ENCODE results near the gene TMPO.

TMPO gene, protein sequence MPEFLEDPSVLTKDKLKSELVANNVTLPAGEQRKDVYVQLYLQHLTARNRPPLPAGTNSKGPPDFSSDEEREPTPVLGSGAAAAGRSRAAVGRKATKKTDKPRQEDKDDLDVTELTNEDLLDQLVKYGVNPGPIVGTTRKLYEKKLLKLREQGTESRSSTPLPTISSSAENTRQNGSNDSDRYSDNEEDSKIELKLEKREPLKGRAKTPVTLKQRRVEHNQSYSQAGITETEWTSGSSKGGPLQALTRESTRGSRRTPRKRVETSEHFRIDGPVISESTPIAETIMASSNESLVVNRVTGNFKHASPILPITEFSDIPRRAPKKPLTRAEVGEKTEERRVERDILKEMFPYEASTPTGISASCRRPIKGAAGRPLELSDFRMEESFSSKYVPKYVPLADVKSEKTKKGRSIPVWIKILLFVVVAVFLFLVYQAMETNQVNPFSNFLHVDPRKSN

DNA sequence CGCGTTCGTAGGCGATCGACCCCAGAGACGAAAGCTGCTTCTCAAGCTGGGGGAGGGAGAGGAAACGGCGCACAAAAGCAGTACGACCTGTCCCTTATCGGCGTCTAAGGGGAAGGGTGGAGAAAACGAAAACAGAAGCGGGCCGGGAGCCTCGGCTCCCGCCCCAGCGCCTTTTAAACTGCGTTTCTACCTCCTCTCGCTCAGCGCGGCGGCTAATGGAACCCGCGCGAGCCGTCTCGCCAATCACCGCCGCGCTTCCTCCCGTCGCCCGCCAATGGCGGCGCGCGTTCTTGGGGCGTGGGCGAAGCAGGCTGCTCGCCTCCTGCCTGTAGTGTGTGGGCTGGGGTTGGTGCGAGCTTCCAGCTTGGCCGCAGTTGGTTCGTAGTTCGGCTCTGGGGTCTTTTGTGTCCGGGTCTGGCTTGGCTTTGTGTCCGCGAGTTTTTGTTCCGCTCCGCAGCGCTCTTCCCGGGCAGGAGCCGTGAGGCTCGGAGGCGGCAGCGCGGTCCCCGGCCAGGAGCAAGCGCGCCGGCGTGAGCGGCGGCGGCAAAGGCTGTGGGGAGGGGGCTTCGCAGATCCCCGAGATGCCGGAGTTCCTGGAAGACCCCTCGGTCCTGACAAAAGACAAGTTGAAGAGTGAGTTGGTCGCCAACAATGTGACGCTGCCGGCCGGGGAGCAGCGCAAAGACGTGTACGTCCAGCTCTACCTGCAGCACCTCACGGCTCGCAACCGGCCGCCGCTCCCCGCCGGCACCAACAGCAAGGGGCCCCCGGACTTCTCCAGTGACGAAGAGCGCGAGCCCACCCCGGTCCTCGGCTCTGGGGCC lies at the start of gene TMPO:
Gene TMPO, plus strand, starts transcription at position 304 of the 824 bp plus-strand sequence. Its CDS starts 278 bp downstream, at position 582.
- Histone ChIP-seq H3K27me3 (ENCODE audit: control insufficient read depth in 5 of 5, insufficient read depth in 4 of 5, low read length in 5 of 5) (no peaks in the 10 kb centered on the region), H3K27ac (ENCODE audit: low read depth, low read length) (peak within 1 kb of the TSS; percentile 85), H3K4me1 (ENCODE audit: control insufficient read depth in 5 of 5, insufficient read depth in 5 of 5, low read length in 5 of 5) (peaks cover 2 to 30% (median 22%) of the 10 kb centered on the region in 5 donors), H3K4me3 (ENCODE audit: low read depth in 1 of 5, low read length in 5 of 5) (peak within 1 kb of the TSS; percentile 93 to 99 (median 97)), H3K36me3 (ENCODE audit: control insufficient read depth in 5 of 5, insufficient read depth in 5 of 5, low read length in 5 of 5) (no peaks in the 10 kb centered on the region), H3K9ac (ENCODE audit: low read length in 5 of 5) (peak within 1 kb of the TSS; percentile 77 to 97 (median 96)), H3K9me3 (ENCODE audit: control insufficient read depth in 5 of 5, low read length in 5 of 5) (no peaks in the 10 kb centered on the region)

DNA sequence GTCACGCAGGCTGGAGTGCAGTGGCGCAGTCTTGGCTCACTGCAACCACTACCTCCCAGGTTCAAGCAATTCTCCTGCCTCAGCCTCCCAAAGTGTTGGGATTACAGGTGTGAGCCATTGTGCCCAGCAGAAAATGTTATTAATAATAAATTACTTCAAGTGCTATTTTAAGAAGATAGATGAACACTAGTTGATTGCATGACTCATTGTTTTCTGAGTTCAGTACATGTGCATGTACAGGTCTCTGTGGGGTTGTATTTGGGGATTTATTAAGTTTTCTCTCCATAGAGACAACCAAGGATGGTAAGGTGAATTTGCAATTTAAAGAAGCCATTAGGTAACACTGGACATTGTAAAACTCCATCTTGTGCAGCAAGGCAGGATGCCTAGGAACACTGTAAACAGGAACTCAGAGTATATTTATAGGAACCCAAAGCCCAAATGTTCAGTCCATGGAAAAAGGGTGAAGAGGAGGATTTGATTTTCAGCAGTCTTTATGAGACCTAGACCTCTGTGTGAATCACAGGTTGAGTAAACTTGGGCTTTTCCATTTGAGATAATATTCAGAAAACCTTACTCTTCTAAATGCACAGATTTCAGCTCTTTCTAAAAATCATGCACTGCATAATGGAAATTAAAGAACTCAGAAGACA lies 49.3 kb upstream of the TMPO start:
- Histone ChIP-seq H3K27me3 (ENCODE audit: control insufficient read depth in 5 of 5, insufficient read depth in 4 of 5, low read length in 5 of 5) (no peaks in the 10 kb centered on the region), H3K4me3 (ENCODE audit: low read depth in 1 of 5, low read length in 5 of 5) (no peak overlapping the region), H3K9me3 (ENCODE audit: control insufficient read depth in 5 of 5, low read length in 5 of 5) (no peaks in the 10 kb centered on the region), H3K9ac (ENCODE audit: low read length in 5 of 5) (no peak overlapping the region), H3K4me1 (ENCODE audit: control insufficient read depth in 5 of 5, insufficient read depth in 5 of 5, low read length in 5 of 5) (no peaks in the 10 kb centered on the region), H3K36me3 (ENCODE audit: control insufficient read depth in 5 of 5, insufficient read depth in 5 of 5, low read length in 5 of 5) (no peaks in the 10 kb centered on the region), H3K27ac (ENCODE audit: low read depth, low read length) (no peak overlapping the region)

DNA sequence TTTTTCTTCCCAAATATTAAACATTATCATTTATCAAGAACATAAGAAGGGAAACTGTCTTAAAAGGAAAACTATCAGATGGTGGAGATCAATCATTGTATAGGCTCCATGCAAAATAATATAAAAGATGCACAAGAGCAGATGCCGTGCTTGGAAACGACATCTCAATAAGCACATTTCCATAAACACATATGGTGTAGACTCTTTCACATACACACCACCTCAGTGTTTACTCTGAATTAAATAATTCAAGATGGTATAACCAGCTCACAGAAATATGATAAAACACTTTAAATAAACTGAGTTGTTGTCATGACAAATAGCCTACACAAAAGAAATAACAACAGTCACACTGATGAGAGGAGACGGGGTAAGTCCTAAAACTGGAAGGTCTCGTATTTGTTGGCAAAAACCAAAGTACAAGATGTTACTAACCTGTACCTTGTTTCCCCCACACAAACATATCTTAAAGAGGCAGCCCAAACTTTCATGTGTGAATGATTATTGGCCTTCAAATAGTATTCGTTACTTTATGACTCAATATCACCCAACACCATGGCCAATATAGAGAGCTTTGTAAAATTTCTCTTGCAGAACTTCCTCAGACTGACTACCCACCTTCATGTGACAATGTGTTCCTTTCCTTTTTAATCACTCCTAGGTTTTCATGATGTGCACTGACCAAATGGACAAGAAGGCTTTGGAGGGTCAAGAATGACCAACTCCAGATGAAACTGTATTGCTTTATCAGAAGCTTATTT lies 48.6 kb upstream of the TMPO start:
- no peak overlapping the region for H3K4me3 ChIP-seq (ENCODE audit: low read depth in 1 of 5, low read length in 5 of 5)
- no peaks in the 10 kb centered on the region for H3K4me1 ChIP-seq (ENCODE audit: control insufficient read depth in 5 of 5, insufficient read depth in 5 of 5, low read length in 5 of 5)
- H3K27me3 ChIP-seq (ENCODE audit: control insufficient read depth in 5 of 5, insufficient read depth in 4 of 5, low read length in 5 of 5), result no peaks in the 10 kb centered on the region
- H3K9ac ChIP-seq (ENCODE audit: low read length in 5 of 5), result no peak overlapping the region
- no peaks in the 10 kb centered on the region for H3K9me3 ChIP-seq (ENCODE audit: control insufficient read depth in 5 of 5, low read length in 5 of 5)
- H3K27ac ChIP-seq (ENCODE audit: low read depth, low read length), result no peak overlapping the region
- H3K36me3 ChIP-seq (ENCODE audit: control insufficient read depth in 5 of 5, insufficient read depth in 5 of 5, low read length in 5 of 5), result no peaks in the 10 kb centered on the region

DNA sequence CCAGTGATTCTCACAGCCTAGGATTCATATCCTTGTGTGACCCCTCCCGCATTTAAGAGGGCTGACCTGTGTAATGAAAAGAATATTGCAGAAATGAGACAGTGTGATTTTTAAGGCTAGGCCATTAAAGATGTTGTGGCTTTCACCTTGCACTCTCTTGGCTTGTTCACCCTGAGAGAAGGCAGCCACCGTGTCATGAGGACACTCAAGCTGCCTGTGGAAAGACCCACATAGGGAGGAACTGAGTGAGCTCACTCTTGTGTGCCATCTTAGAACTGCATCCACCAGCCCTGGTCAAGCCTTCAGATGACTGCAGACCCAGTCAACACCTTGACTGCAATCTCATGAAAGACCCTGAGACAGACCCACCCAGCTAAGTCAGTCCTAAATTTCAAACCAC lies 46.3 kb upstream of the TMPO start:
- Histone ChIP-seq H3K27ac (ENCODE audit: low read depth, low read length) (no peak overlapping the region), H3K9me3 (ENCODE audit: control insufficient read depth in 5 of 5, low read length in 5 of 5) (no peaks in the 10 kb centered on the region), H3K9ac (ENCODE audit: low read length in 5 of 5) (no peak overlapping the region), H3K27me3 (ENCODE audit: control insufficient read depth in 5 of 5, insufficient read depth in 4 of 5, low read length in 5 of 5) (no peaks in the 10 kb centered on the region), H3K4me3 (ENCODE audit: low read depth in 1 of 5, low read length in 5 of 5) (no peak overlapping the region), H3K4me1 (ENCODE audit: control insufficient read depth in 5 of 5, insufficient read depth in 5 of 5, low read length in 5 of 5) (no peaks in the 10 kb centered on the region), H3K36me3 (ENCODE audit: control insufficient read depth in 5 of 5, insufficient read depth in 5 of 5, low read length in 5 of 5) (no peaks in the 10 kb centered on the region)

DNA sequence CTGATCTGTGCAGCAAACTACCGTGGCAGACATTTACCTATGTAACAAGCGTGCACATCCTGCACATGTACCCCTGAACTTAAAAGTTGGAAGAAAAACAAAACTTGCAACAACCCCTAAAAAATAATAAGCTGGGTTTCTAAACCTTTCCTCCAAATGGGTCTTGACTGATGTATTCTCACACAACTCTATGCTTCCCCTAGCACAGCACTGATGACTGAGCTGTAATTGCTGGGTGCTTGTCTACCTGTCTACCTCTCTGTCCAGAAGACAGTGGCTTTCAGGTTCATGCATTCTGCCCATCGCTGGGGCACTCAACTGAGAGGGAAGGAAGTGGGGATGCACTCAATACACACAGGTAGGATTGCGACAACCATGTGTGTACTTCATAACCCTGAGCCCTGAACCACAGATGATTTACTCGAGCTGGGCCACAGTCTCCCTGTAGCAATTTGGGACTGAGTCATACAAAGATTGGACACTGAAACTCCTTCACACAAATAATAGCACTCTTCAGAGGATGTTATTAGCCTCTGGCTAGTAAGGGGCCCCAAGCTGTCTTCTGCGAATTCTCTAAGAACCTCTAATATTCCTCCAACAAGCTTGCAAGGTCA lies 44.8 kb upstream of the TMPO start:
- no peak overlapping the region for H3K27ac ChIP-seq (ENCODE audit: low read depth, low read length)

DNA sequence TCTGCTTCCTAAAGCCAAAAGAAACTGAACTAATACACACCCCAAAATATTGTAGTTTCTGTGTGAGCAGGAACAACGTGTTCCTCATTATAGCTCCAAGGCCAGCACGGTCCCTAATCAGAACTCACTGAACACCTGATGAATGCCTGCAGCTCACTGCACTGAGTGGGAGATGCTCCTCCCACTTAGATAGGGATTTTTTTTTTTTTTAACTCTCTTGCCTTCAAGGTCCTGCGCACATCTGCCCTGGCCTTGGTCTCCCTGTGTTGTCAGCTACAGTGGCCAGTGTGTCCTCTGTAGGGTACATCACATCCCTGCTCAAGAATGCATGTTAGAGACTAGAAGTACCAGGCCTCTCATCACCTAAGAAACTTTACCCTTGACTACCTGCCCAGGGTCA lies 44.3 kb upstream of the TMPO start:
- no peak overlapping the region for H3K9ac ChIP-seq (ENCODE audit: low read length in 5 of 5)
- no peak overlapping the region for H3K27ac ChIP-seq (ENCODE audit: low read depth, low read length)
- no peak overlapping the region for H3K4me3 ChIP-seq (ENCODE audit: low read depth in 1 of 5, low read length in 5 of 5)
- H3K9me3 ChIP-seq (ENCODE audit: control insufficient read depth in 5 of 5, low read length in 5 of 5), result no peaks in the 10 kb centered on the region
- H3K36me3 ChIP-seq (ENCODE audit: control insufficient read depth in 5 of 5, insufficient read depth in 5 of 5, low read length in 5 of 5), result no peaks in the 10 kb centered on the region
- H3K4me1 ChIP-seq (ENCODE audit: control insufficient read depth in 5 of 5, insufficient read depth in 5 of 5, low read length in 5 of 5), result peaks cover 0 to 3% (median 3%) of the 10 kb centered on the region in 5 donors
- no peaks in the 10 kb centered on the region for H3K27me3 ChIP-seq (ENCODE audit: control insufficient read depth in 5 of 5, insufficient read depth in 4 of 5, low read length in 5 of 5)

More for the DNA sequence above, 44.8 kb upstream of the TMPO start:
- H3K4me1 ChIP-seq (ENCODE audit: control insufficient read depth in 5 of 5, insufficient read depth in 5 of 5, low read length in 5 of 5), result peaks cover 0 to 3% (median 1%) of the 10 kb centered on the region in 5 donors
- no peaks in the 10 kb centered on the region for H3K9me3 ChIP-seq (ENCODE audit: control insufficient read depth in 5 of 5, low read length in 5 of 5)
- no peaks in the 10 kb centered on the region for H3K36me3 ChIP-seq (ENCODE audit: control insufficient read depth in 5 of 5, insufficient read depth in 5 of 5, low read length in 5 of 5)
- no peaks in the 10 kb centered on the region for H3K27me3 ChIP-seq (ENCODE audit: control insufficient read depth in 5 of 5, insufficient read depth in 4 of 5, low read length in 5 of 5)
- no peak overlapping the region for H3K9ac ChIP-seq (ENCODE audit: low read length in 5 of 5)
- H3K4me3 ChIP-seq (ENCODE audit: low read depth in 1 of 5, low read length in 5 of 5), result no peak overlapping the region

DNA sequence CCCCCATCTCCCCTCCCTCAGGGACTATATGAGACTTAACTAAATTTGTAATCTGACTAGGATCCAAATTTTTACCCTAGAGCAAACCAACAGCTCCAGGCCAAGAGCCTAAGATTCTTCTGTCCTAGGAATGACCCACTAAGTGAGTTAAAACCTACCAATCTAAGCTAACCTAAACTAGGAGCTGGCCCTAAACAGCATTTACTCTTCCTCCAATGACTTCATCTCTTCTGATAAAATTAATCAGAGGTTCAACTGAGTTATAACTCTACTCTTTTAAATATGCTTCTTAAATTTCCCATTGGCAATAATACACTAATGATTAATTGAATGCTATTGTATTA lies 39.9 kb upstream of the TMPO start:
- Histone ChIP-seq H3K4me3 (ENCODE audit: low read depth in 1 of 5, low read length in 5 of 5) (no peak overlapping the region), H3K27ac (ENCODE audit: low read depth, low read length) (peak overlapping the region; percentile 58), H3K9ac (ENCODE audit: low read length in 5 of 5) (no peak overlapping the region), H3K27me3 (ENCODE audit: control insufficient read depth in 5 of 5, insufficient read depth in 4 of 5, low read length in 5 of 5) (no peaks in the 10 kb centered on the region), H3K36me3 (ENCODE audit: control insufficient read depth in 5 of 5, insufficient read depth in 5 of 5, low read length in 5 of 5) (no peaks in the 10 kb centered on the region), H3K9me3 (ENCODE audit: control insufficient read depth in 5 of 5, low read length in 5 of 5) (no peaks in the 10 kb centered on the region), H3K4me1 (ENCODE audit: control insufficient read depth in 5 of 5, insufficient read depth in 5 of 5, low read length in 5 of 5) (peaks cover 0 to 3% (median 3%) of the 10 kb centered on the region in 5 donors)

DNA sequence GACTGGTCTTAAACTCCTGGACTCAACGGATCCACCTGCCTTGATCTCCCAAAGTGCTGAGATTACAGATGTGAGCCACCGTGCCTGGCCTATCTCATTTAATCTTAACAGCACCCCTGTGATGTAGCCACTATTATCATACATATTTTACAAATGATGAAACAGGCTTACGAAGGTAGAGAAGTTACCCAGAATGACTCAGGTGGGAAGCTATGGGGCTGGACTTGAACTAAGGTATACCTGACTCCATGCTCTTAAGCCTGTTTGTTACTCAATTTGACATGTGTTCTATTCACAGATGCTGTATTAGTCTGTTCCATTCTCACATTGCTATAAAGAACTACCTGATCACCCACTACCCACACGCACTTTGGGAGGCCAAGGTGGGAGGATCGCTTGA lies 36.8 kb upstream of the TMPO start:
- Histone ChIP-seq H3K4me3 (ENCODE audit: low read depth in 1 of 5, low read length in 5 of 5) (no peak overlapping the region), H3K27ac (ENCODE audit: low read depth, low read length) (no peak overlapping the region), H3K4me1 (ENCODE audit: control insufficient read depth in 5 of 5, insufficient read depth in 5 of 5, low read length in 5 of 5) (peaks cover 0 to 3% (median 3%) of the 10 kb centered on the region in 5 donors), H3K9ac (ENCODE audit: low read length in 5 of 5) (no peak overlapping the region), H3K9me3 (ENCODE audit: control insufficient read depth in 5 of 5, low read length in 5 of 5) (no peaks in the 10 kb centered on the region), H3K27me3 (ENCODE audit: control insufficient read depth in 5 of 5, insufficient read depth in 4 of 5, low read length in 5 of 5) (no peaks in the 10 kb centered on the region), H3K36me3 (ENCODE audit: control insufficient read depth in 5 of 5, insufficient read depth in 5 of 5, low read length in 5 of 5) (no peaks in the 10 kb centered on the region)
